GM11168 (cell line): ENCODE data around the gene UNG.
"Not testable (repeated sequence)": the region's sequence is repeated elsewhere in the genome, so short reads cannot be mapped to it uniquely, and the experiment has no call there.

Experiments used
- in situ Hi-C: fragments of 300-500 bp; cut with MboI; formaldehyde crosslinking; loops from one replicate; pipeline ENCODE4 v1.12.0; 2022; ENCODE audit warnings: low sequenced_read_pairs; ENCODE audit not compliant: unreplicated experiment

The UNG gene

DNA sequence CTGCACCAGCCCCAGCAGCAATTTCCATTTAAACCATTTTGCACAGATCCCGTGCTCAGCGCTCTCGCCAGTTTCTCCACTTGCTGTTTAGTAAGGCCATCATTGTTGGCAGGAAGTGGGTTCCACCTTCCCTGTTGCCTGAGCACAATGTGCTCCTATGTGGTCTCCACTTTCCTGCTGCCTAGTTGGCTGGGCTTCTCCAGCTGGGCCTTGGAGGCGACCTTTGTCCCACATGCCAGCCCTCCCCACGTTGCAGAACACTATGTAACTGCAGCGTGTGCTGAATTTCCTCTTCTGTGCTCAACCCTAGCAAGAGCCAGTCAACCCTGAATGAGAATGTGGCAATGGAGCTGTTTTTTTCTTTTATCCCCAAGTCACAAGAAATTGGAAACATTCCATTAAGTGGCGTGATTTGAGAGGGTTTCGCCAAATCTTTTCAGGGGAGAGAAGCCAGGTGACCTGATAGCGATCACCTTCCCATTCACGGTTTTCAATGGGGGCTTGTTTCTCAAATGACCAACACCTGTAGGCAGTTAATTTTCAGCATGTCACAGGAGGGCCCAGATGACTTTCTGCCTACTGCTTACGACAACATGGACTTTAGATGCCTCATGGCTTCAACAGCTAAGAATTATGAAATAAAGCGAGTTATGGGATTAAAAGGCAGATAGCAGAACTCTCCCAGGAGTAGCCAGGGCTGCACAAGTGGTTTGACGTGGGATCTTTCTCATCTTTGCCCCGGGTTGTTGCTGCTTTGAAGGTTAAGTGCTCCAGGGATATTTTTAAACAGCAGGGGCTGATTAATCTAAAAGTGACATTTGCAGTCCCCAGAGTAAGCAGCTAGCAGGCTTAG is 18.6 kb downstream of the UNG start, which contains the start of gene ACACB:
TSS of gene ACACB (plus strand) at position 830 of the 853 bp plus-strand sequence. CDS start 22,819 bp downstream, outside the sequence.
- in situ Hi-C loops: loop anchor here (5.0 kb wide), 1 partner anchor 276 kb away; no protein-coding TSS in a partner anchor

DNA sequence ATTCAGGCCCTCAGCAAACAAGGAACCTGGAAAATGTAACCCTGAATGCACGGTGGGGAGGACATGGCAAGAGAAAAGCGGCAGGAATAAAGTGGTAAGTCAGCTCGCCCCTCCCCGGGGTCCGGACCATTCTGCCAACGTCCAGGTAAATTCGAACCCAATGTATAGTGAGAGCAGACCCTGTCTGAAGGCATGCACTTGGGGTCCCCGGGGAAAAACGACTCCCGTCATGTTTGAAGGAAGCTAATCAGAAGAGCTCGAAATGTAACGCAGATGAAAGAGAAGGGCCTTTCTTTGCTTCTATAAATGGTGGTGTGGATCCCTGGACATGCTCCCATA is 19.2 kb downstream of the UNG start:
- in situ Hi-C loops: loop anchor here (5.0 kb wide), 1 partner anchor 276 kb away; no protein-coding TSS in a partner anchor

DNA sequence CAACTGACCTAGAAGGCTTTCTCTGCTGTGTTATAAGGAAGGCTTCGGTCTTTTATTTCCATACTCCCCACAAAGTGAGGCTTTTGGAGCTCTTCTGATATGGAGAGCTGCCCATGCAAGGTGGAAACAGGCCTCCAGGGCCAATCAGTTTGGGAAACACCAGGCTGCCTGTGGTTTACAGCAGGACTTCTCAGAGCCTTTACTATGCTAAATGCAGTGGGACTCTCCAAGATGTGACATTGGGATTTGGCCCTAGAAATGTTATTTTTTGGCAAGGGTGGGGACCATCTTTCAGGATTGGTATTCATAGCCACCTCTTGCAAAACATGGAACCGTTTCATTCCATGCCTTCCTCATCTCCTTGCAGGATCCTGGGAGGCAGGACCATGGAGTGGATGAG is 22.7 kb downstream of the UNG start:
- in situ Hi-C loops: no loop called here

DNA sequence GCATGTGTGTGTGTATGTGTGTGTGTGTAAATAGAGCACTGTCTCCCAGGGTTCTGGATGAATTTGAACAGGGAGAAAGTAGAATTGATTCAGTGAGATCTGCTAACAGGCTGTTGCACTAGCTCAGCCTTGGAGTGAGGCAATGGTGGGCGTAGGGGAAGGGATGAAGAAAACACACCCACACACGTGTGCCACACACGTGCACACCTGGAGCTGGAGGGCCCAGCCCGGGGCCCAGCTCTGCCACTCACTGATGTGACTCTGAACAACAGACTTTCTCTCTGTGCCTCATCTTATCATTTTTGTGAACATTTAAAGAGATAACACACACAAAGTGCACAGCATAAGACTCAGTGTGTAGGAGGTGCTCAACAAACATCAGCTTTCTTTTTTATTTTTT is 23.2 kb downstream of the UNG start:
- in situ Hi-C loops: no loop called here

DNA sequence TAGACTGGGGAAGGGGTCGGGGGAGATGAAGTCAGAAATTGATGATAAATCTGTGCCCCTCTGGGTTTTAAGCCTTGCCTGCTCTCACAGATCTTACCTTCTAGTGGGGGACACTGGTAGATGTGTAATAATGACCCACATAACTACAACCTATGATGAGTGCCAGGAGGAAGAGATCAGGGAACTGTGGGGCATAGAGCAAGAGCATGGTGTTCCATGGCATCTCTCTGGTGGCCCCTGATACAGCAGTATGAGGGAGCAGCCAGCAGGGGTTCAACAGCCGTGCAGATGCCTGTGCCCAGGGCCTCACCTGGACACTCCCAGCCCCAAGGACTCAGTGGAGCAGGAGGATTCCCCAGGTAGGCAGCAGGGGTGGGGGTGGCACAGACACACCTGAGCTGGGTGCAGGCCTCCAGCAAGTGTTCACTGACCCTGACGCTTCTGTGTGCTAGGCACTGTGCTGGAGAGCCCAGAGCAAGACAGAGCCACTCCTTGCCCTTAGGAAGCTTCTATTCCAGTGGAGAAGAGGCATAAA is 24.0 kb downstream of the UNG start:
- in situ Hi-C loops: no loop called here

DNA sequence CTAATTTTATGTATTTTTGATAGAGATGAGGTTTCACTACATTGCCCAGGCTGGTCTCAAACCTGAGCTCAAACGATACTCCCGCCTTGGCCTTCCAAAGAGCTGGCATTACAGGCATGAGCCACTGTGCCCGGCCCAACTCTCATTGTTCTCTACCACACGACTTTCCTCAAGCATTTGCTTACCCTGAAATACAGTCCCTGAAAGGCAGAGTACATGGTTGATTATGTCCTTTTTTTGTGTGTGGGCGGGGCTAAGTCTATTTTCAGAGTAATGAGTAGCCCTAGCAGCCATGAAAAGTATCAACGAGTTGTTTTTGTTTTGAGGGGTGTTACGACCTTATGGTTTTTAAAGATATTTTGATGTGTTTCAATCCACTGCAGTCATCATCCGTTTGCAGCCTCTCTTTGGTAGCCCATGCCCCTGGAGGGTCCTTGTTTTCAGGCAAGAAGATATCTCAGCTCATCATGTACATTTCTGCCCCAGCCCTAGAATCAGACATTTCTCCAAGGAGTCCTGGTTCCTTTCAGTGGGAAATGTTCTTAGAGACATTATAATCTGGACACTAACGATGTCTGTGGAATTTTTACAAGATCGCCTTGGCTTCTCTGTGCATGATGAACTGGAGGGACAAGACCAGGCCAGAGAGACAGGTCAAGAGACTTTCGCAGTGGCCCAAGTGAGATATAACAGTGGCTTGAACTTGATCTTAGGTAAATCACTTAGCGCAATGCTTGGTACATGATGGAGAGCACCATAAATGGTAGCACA is 27.7 kb downstream of the UNG start:
- in situ Hi-C loops: no loop called here

DNA sequence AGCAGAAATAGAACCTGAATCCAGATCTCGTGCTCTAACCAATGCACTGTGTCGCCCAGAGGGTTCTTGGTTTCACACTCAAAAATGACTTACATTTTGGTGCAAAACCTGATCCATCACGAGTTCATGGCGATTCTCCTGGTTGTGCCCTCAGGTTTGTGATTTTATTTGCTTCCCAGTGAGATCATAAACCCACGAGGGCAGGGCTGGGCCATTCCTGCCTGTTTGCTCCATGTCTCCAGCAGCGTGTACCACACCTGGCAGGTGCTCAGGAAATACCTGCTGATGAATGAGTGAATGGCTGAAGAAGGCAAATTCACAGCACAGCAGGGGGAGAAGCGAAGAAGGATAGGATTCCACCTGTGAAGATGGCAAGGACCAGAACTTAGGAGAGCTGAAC is 28.4 kb downstream of the UNG start:
- in situ Hi-C loops: no loop called here

DNA sequence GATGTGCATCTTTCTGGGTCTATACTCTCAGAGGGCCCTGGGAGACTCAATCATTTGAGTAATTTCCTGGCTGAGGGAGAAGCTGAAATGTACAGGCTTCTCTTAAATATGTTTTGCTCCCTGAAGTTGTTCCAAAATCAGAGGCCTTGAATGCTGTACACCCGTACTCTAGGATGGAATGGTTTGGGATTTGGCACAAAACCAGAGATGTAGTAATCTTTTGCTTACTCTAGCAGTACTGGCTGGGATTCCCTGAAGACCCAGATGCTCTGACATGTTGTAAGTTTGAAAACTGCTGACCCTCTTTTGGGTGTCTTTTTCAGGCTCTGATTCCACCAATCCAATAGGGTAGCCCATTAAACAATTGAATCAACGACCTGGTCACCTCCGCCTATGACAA is 29.4 kb downstream of the UNG start:
- in situ Hi-C loops: no loop called here

DNA sequence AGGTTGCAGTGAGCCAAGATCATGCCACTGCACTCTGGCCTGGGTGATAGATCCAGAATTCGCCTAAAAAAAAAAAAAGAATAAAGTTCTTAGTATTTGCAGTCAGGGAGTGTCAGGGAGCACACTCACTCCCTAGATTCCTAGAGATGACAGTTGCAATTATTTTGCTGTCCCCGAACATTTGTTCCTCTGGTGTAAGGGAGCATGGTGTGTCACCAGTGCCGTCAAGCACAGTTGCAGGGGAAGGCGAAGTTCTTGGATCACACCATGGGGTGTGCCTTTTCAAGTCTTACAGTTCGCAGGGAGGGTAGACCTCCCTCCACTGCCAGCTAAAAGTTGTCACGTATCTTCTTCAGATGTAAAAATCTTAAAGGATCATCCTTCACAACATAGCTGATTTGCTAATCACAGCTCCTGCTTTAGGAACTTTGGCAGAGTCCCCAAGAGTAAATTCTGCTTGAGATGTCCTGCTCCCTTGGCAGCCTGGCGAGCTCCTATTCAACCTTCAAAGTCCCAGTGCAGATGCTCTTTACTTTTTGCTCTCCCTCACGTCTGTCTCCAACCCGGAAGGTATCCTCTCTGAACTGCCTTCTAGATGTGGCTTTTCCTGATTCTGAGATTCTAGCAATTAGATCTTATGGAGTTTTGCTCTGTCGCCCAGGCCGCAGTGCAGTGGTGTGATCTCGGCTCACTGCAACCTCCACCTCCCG is 30.3 kb downstream of the UNG start:
- in situ Hi-C loops: no loop called here

DNA sequence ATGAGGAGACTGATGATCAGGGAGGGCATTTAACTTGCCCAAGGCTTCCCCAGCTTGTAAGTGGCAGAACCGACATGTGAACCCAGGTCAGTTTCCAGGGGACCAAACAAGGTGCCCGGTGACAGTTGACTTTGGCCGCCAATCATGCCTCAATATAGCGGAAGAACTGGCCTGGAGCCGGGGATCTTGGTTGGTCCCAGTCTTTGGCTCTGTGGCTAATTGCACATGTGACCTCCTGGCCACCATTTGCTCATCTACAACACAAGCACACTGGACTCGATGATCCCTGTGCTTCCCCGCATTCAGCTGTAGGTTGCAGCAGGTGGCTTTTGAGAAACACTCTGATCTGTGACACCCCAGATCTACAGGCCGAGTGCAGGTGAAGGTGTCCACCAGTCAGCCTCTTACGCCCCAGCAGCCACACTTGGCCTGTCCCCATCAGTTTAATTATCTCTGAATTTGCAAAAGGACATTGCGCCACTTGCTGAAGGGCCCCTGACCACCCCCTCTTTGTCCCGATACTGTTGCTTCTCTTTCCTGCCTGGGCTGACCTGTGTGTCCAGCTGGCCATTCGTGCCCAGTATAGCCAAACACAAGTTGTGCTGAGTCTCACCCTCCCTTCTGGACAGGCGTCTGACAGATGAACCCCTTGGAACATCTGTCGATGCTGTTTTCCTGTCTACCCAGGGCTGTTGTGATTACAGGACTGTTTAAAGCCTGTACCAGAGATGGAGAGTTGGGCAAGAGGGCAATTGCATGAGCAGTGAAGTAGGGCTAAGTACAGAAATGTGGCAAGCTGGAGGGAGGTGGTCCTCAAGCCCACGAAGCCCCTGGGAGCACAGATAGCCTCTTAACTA is 33.1 kb downstream of the UNG start:
- in situ Hi-C loops: no loop called here

DNA sequence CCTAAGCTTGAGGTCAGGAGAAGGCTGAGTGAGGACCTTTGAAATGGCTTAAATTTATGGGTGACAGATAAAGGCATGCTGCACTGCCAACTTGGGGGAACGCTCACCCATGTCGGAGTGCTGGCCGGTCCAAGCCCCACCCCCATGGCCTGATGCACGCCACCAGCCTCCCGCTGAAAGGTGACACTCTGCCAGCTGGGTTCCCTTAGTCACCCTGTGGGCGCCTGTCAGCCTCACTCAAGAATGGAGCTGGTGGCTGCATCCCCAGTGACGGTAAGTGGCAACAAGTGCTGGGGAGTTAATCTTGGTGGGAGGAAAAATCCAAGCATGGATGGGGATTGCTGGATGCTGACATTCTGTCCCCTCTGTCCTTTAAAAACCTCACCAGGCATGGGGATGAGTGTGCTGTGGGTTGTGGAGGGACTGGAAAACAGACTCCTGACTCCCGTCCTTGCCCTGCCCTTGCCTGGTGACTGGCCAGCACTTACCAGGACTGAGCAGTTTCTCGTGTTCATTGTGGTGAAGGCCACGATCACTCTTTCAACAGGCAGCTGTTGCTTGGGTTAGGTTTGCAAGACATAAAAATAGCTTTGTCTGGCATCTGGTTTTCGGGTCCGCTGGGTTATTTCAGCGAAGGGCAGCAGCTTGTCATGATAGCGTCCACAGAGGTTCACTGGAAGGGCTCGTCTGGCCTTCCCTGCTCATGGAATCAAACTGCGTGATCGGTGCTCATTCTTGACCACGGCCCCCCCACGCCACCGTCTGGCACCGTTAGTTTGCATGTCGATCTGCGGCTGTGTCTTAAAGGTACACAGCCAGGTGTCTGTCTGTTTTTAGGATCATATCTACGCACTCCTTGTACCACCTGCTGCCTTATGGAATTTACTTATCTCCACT is 34.0 kb downstream of the UNG start:
- in situ Hi-C loops: no loop called here

DNA sequence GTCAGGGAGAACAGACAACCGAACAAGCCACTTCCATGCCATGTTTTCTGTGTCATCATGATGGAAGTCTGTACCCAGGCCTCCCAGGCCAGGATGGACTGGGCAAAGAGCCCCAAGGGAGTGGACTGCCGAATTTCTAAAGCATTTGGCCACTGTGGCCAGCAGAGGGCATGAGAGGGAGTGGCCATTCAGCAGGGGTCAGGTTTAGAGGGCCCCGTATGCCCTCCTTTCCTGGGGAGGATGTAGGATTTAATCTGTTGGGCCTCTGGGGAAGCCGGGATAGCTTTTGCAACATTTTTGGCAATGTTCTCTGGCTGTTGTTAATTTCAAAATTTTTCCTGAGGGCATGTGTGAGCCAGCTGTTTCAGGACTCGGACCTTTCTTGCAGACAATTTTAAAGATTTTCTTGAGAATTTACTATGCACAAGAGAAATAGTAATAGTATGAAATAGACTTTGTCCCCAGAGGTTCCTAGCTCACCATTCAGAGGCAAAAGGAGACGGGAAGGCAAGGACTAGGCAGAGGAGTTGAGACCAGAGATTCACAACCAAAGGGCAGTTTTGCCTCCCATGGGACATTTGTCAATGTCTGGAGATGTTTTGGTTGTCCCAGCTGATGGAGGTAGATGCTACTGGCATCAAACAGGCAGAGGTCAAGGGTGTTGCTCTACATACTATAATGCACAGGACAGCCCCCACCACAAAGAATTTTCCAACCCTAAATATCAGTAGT is 37.0 kb downstream of the UNG start:
- in situ Hi-C loops: no loop called here

DNA sequence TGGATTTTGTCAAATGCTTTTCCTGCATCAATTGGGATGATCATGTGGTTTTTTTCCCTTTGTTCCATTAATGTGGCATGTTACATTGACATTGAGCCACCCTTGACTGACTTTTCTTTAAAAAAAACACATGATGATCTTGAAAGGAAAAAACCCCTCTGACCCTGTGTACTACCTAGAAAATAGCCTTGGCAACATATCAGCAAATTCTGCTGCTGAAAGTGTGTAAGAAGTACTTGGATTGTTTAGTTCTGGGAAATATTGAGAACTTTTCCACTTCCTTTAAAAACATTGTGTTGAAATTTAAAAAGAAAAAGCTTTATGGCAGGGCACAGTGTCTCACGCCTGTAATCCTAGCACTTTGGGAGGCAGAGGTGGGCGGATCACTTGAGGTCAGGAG is 39.7 kb downstream of the UNG start:
- in situ Hi-C loops: no loop called here

DNA sequence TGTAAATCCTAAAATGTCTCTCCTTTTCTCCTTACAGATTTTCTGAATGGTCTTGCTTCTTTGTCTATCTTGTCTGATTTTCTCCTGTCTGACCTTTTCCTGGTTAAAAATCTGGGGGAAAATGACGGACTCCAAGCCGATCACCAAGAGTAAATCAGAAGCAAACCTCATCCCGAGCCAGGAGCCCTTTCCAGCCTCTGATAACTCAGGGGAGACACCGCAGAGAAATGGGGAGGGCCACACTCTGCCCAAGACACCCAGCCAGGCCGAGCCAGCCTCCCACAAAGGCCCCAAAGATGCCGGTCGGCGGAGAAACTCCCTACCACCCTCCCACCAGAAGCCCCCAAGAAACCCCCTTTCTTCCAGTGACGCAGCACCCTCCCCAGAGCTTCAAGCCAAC is 42.0 kb downstream of the UNG start:
- in situ Hi-C loops: no loop called here

DNA sequence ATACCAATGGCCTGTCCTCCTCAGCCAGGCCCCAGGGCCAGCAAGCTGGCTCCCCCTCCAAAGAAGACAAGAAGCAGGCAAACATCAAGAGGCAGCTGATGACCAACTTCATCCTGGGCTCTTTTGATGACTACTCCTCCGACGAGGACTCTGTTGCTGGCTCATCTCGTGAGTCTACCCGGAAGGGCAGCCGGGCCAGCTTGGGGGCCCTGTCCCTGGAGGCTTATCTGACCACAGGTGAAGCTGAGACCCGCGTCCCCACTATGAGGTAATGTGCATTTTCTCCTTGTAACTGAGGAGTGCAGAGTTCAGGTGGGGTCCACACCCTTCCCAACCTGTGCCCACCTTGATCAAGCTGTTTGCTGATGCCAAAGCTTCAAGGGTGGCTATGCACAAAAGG is 42.4 kb downstream of the UNG start:
- in situ Hi-C loops: no loop called here

DNA sequence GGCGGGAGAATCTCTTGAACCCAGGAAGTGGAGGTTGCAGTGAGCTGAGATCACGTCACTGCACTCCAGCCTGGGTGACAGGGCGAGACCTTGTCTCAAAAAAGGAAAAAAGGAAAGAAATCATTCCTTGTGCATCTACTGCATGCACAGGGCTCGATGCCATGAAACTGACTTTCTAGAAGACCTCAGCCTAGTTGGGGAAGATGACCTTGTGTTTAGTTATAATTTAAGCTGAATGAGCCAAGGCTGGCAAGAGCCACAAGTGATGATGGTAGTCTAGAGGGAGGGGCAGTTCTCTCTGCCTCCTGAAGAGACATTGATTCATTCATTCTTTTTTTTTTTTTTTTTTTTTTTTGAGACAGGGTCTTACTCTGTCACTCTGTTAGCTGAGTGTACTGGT is 43.2 kb downstream of the UNG start:
- in situ Hi-C loops: no loop called here

DNA sequence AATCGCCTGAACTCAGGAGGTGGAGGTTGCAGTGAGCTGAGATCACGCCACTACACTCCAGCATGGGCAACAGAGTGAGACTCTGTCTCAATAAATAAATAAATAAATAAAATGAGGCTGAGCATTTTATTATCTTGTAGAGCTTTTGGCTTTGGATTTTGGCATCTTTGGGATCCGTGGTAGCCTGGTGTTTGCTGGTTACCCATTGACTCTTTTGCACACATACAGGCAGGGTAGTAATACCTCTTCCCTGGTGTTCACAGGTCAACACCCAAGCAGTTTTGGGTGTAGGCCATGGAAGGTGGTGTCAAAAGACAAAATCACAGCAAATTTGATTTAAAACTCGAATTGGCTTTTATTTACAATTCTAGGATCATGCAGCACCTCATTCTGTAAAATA is 46.8 kb downstream of the UNG start:
- in situ Hi-C loops: no loop called here

DNA sequence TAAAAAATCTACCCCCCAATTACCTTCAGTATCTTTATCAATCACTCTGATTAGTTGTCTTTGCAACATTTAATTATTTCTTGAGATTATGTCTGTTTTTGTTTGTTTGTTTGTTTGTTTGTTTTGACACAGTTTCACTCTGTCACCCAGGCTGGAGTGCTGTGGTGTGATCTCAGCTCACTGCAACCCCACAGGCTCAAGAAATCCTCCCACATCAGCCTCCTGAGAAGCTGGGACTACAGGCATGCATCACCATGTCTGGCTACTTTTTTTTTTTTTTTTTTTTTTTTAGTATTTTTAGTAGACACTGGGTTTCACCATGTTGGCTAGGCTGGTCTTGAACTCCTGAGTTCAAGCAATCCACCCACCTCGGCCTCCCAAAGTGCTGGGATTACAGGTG is 49.7 kb downstream of the UNG start:
- in situ Hi-C loops: not testable (repeated sequence)
